Measurements from ENCODE around the gene OCA2.

DNA sequence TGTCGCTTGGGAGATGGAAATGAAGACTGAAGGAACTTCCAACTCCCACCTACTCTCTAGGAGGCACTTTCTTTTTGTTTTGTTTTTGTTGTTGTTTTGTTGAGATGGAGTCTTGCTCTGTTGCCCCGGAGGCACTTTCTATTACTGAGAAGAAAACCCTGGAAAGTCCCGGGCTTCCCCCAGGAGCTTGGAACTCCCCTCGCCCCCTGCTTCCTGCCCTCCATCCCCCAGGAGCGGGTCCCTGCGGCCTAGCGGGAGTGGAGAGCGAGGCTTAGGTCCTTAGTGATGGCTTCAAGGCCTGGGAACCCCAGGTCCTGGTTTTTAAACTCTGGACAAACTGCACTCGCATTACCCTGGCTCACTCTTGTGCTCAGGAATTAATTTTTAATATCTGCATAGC is 195.7 kb downstream of the OCA2 start:
- TF ChIP-seq, protein P1, sequence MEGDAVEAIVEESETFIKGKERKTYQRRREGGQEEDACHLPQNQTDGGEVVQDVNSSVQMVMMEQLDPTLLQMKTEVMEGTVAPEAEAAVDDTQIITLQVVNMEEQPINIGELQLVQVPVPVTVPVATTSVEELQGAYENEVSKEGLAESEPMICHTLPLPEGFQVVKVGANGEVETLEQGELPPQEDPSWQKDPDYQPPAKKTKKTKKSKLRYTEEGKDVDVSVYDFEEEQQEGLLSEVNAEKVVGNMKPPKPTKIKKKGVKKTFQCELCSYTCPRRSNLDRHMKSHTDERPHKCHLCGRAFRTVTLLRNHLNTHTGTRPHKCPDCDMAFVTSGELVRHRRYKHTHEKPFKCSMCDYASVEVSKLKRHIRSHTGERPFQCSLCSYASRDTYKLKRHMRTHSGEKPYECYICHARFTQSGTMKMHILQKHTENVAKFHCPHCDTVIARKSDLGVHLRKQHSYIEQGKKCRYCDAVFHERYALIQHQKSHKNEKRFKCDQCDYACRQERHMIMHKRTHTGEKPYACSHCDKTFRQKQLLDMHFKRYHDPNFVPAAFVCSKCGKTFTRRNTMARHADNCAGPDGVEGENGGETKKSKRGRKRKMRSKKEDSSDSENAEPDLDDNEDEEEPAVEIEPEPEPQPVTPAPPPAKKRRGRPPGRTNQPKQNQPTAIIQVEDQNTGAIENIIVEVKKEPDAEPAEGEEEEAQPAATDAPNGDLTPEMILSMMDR (IDR thresholded peaks at IDR 0.05; ENCODE audit: insufficient read depth, low read length) = no peak
- TF ChIP-seq POLR2AphosphoS5 (IDR thresholded peaks at IDR 0.05; ENCODE audit: low read depth) = no peak
- TF ChIP-seq, protein P2, sequence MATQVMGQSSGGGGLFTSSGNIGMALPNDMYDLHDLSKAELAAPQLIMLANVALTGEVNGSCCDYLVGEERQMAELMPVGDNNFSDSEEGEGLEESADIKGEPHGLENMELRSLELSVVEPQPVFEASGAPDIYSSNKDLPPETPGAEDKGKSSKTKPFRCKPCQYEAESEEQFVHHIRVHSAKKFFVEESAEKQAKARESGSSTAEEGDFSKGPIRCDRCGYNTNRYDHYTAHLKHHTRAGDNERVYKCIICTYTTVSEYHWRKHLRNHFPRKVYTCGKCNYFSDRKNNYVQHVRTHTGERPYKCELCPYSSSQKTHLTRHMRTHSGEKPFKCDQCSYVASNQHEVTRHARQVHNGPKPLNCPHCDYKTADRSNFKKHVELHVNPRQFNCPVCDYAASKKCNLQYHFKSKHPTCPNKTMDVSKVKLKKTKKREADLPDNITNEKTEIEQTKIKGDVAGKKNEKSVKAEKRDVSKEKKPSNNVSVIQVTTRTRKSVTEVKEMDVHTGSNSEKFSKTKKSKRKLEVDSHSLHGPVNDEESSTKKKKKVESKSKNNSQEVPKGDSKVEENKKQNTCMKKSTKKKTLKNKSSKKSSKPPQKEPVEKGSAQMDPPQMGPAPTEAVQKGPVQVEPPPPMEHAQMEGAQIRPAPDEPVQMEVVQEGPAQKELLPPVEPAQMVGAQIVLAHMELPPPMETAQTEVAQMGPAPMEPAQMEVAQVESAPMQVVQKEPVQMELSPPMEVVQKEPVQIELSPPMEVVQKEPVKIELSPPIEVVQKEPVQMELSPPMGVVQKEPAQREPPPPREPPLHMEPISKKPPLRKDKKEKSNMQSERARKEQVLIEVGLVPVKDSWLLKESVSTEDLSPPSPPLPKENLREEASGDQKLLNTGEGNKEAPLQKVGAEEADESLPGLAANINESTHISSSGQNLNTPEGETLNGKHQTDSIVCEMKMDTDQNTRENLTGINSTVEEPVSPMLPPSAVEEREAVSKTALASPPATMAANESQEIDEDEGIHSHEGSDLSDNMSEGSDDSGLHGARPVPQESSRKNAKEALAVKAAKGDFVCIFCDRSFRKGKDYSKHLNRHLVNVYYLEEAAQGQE (IDR thresholded peaks at IDR 0.05; ENCODE audit: insufficient replicate concordance, low read depth) = no peak

All from HL-60 (cell line).